OCI-LY7 (cell line): ENCODE data around the gene EPHA10.

Experiments
- EZH2phosphoT487 ChIP-seq: fragments of 200-600 bp; sonication (generic); IDR thresholded peaks from 2 replicates; pipeline ENCODE4 v1.6.1; 2018; ENCODE audit warnings: low read depth, borderline replicate concordance, mild to moderate bottlenecking, mixed run types, antibody characterized with exemption, low read length, moderate library complexity, mixed read lengths
- TF ChIP-seq, protein P1 (sequence below): fragments of 200-600 bp; sonication (generic); conservative IDR thresholded peaks from 2 replicates; pipeline ENCODE4 v1.5.1; 2014; ENCODE audit warnings: mild to moderate bottlenecking, antibody characterized with exemption, low read length, moderate library complexity, mixed read lengths

DNA sequence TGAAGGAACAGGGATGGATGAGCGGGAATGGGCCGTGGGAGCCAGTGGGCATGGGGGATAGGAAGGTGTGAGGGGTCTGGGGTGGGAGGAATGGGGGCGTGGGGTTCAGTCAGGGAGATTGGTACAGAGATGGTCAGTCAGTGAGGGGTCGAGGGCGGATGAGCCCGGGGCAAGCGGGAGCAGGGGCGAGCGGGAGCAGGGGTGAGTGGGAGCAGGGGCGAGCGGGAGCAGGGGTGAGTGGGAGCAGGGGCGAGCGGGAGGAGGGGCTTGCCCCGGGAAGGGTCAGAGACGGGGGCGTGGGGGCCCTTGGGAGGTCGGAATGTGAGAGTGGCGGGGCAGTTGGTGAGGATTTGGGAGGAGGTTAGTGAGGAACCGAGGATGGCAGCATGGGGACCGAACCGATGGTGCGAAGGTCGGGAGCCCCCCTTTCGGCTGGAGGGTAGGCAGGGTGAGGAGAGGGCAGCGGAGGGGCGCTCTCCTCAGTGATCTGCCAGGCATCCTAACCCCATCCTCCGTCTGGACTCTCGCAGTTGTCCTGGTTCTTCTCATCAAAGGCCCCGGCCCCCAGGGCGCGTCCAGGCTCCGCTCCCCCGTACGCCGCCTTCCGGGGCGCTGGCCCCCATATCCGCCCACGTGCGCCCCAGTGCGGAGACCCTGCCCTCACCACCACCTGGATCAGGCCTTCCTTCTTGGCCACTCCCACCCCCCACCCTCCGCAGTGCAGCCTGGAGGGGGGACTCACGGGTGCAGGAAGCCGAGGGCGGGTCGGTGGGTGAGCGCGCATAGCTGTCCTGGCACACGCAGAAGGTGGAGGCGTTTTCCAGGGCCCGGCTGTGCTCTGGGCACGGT, 11.2 kb downstream of the EPHA10 start:
- TF ChIP-seq, protein P1, sequence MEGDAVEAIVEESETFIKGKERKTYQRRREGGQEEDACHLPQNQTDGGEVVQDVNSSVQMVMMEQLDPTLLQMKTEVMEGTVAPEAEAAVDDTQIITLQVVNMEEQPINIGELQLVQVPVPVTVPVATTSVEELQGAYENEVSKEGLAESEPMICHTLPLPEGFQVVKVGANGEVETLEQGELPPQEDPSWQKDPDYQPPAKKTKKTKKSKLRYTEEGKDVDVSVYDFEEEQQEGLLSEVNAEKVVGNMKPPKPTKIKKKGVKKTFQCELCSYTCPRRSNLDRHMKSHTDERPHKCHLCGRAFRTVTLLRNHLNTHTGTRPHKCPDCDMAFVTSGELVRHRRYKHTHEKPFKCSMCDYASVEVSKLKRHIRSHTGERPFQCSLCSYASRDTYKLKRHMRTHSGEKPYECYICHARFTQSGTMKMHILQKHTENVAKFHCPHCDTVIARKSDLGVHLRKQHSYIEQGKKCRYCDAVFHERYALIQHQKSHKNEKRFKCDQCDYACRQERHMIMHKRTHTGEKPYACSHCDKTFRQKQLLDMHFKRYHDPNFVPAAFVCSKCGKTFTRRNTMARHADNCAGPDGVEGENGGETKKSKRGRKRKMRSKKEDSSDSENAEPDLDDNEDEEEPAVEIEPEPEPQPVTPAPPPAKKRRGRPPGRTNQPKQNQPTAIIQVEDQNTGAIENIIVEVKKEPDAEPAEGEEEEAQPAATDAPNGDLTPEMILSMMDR = no peak
- no peak for TF ChIP-seq EZH2phosphoT487
